ENCODE measurements around the gene SLC5A6.

The SLC5A6 gene

GRCh38 chr2:27211943-27212625, at the start of gene SLC5A6, which contains the start of gene ATRAID:
SLC5A6 (minus strand) TSS chr2:27212268; CDS start chr2:27207650, 4,618 bp downstream.
ATRAID (plus strand) TSS chr2:27212041; CDS start chr2:27212369, 328 bp downstream.
- DNase-seq (ENCODE audit: low read depth) = peak; percentile 80

DNA sequence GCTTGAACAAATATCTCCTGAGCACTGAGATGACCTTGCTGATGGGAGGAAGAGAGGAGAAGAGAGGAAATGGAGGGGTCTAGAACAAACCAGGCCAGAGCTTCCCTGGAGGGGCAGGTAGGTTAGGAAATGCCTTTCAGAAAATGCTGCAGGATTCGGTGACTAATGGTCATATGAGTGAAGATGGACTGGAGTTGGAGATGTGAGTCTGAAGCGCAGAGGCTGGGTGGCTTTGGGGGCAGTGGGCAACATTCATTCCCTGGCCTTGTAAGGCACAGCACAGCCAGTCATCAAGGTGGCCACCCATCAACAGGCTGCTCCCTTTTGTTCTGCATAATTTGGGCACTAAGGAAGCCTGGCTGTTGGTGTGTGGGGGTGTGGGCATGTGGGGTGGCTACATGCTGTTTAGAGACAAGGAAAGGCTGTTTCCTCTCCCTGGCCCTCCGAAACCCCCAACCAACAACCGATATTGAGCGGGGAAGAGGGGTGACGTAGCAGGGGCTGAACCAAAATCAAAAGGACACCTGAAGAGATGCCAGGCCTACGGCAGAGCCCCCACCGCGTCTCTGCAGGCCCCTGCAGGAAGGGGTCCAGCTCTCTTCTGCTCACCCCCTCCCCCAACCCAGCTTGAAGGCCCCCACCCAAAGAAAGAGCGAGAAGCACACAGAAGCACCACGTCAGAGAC, 49.3 kb upstream of the SLC5A6 start:
- no peak for DNase-seq (ENCODE audit: low read depth)

- DNase-seq (ENCODE audit: low read depth) = no peak
These were observed 46.0 kb upstream of the SLC5A6 start for GRCh38 chr2:27258051-27258450.

GRCh38 chr2:27256855-27257454, 44.9 kb upstream of the SLC5A6 start:
- DNase-seq (ENCODE audit: low read depth) = no peak

- peak; percentile 15 for DNase-seq (ENCODE audit: low read depth)
These were observed 43.6 kb upstream of the SLC5A6 start for GRCh38 chr2:27255660-27256059.

DNA sequence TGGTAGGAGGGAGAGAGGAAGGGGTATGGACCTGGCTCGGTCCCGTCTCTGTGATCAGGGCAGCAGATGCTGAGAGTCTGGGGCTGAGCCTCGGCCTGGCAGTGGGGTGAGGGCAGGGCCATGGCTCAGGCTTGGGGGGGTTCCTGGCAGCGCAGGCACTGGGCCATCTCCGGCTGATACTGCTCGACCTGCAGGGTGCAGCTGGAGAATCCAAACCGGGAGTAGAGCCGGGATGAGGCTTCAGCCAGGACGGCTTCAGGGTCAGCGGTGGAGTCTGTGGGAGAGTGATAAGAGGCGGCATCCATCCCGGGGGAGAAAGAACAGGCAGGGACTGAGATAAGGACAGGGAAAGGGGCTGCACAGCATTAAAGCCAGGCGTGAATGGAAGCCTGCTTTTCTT, 43.1 kb upstream of the SLC5A6 start:
- no peak for DNase-seq (ENCODE audit: low read depth)

- DNase-seq (ENCODE audit: low read depth) = no peak
These were observed 39.7 kb upstream of the SLC5A6 start for GRCh38 chr2:27251766-27252165.

- no peak for DNase-seq (ENCODE audit: low read depth)
These were observed 38.7 kb upstream of the SLC5A6 start for GRCh38 chr2:27250652-27251379.

GRCh38 chr2:27249891-27250651, 38.0 kb upstream of the SLC5A6 start:
- no peak for DNase-seq (ENCODE audit: low read depth)

- no peak for DNase-seq (ENCODE audit: low read depth)
These were observed 37.3 kb upstream of the SLC5A6 start for GRCh38 chr2:27249159-27249890.

DNA sequence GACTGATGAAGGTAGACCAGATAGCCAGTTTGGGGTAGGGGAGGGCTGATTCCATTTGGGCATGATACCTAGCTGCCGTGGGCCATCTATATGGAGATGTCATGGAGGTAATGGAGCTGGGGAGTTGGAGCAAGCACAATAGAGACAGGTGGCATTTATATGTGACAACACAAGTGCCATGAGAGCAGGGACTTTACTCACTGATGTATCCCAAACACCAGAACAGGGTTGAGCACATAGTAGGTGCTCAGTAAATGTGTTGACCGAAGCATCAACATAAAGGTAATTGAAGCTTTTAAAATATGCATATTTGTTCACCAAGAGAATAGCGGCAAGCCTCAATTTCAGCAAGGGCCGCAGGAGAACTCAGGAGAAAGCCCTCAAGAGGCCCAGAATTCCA, 35.8 kb upstream of the SLC5A6 start:
- no peak for DNase-seq (ENCODE audit: low read depth)

- no peak for DNase-seq (ENCODE audit: low read depth)
These were observed 33.6 kb upstream of the SLC5A6 start for GRCh38 chr2:27245626-27246025.

DNA sequence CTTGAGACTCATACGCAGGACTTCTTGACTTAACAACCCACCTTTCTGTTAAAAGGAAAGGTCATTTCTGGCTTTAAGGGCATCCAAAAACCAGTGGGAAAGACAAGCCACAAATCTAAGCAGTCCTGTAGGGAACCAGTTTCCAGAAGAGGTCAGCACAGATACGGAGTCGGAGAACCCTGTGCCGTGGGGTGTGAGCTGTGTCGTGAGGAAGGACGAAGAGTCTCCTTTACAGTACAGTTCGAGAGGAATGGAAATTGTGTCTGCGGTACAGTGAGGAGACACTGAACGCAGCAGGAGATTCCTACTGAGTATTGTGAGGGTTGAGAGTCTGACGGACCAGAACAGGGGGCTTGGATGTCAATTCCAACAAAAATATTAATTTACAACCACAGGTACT, 33.0 kb upstream of the SLC5A6 start:
- DNase-seq (ENCODE audit: low read depth) = no peak

DNA sequence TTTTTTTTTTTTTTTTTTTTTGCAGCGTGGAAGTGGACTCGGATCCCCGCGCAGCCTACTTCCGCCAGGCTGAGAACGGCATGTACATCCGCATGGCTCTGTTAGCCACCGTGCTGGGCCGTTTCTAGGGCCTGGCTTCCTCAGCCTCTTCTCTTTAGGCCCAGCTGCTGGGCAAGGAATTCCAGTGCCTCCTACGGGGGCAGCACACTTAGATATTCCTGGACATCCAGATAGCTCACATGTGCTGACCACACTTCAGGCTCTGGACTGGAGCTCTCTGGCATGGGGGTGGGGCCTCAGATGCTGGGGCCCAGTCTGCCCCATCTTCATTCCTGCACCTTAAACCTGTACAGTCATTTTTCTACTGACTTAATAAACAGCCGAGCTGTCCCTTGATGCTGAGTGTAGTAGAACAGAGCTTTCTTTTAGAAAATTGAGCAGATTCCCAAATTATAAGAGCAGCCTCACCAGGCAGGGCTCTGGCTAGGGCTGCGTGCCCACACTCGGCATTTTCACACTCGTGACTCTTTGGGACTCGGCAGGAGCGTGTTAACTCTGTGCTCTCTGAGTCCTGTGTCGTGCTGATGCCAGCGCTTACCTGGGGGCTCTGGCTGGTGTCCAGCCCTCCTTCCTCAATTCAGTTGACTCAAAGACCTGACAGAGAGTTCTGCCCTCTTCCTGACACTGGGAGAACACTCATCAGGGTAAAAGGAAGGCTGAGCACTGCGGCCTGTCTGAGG, 31.5 kb upstream of the SLC5A6 start:
- no peak for DNase-seq (ENCODE audit: low read depth)

GRCh38 chr2:27242614-27242951, 30.5 kb upstream of the SLC5A6 start:
- DNase-seq (ENCODE audit: low read depth) = no peak

DNA sequence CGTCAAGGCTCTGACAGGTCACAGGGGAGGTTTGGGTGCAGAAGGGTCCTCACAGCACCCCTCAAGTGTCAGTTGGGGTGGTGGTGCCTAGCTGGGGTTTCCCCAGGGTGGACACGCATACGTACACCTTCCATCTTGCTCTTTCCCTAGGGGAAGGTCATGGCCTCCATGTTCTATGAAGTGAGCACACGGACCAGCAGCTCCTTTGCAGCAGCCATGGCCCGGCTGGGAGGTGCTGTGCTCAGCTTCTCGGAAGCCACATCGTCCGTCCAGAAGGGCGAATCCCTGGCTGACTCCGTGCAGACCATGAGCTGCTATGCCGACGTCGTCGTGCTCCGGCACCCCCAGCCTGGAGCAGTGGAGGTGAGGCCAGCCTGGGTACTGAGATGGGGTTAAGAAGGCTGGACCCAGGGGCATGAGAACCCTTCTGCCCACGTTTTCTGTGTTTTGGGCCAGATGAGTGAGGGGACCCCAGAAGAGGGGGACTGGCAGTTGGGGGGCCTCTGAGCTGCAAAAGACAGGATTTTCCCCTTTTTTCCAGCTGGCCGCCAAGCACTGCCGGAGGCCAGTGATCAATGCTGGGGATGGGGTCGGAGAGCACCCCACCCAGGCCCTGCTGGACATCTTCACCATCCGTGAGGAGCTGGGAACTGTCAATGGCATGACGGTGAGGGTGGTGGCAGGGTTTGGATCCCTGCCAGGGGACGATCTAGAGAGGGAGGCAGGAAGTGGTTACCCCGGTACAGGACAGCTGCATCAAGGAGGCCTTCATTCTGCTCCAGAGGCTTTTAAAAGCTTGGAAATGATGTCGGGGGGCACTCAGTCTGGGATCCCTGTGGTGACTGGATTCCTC, 29.9 kb upstream of the SLC5A6 start:
- DNase-seq (ENCODE audit: low read depth) = no peak

DNA sequence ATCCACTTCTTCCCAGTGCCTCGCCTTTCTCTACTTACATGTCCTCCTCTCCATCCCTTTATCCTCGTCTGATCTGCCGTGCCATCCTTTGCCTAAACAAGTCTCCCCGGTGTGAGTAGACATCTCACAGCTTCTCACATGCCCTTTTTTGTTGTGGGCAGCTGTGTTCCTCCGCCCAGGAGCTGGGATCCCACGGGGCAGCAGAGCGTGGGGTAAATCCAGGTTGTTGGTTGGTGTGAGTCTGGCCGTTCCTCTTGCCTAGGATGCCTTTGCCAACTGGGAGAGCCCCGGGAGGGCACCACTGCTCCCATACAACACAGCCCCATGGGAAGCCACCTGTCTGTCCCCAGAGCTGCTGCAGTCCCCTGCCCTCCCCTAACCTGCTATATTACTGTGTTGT, 28.3 kb upstream of the SLC5A6 start:
- no peak for DNase-seq (ENCODE audit: low read depth)

- no peak for DNase-seq (ENCODE audit: low read depth)
These were observed 26.9 kb upstream of the SLC5A6 start for GRCh38 chr2:27238976-27239375.

GRCh38 chr2:27237341-27237945, 25.4 kb upstream of the SLC5A6 start:
- DNase-seq (ENCODE audit: low read depth) = no peak

Measured in GM04504 (cell line).